GM21529 (cell line): ENCODE measurements around the gene FREM2.

Source experiments
- ATAC-seq: cut with Tn5 transposase; IDR thresholded peaks from one replicate; pipeline ENCODE4 v1.9.1; 2021; ENCODE audit not compliant: unreplicated experiment

FREM2 gene

DNA sequence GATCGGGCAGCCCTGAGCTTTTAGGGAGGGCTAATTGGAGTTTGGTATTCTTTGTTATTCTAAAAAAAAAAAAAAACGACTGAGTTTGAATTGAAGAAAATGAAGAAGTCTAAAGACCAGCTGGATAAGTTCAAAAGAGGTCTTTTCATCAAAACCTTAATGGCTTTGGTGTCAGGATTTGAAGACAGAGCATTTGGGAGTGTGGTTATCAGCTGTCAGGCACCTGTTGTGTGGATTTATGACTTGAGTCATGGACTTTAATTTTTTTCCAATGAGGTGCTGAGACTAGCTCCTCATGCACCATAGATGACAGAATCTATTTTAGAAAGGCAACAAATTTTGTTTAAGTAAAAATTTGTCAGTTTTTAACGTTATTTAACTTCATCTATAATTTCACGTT, 72.5 kb downstream of the FREM2 start:
- no peak for ATAC-seq

- no peak for ATAC-seq
Measured at GRCh38 chr13:38763446-38764381, 76.8 kb downstream of the FREM2 start.

DNA sequence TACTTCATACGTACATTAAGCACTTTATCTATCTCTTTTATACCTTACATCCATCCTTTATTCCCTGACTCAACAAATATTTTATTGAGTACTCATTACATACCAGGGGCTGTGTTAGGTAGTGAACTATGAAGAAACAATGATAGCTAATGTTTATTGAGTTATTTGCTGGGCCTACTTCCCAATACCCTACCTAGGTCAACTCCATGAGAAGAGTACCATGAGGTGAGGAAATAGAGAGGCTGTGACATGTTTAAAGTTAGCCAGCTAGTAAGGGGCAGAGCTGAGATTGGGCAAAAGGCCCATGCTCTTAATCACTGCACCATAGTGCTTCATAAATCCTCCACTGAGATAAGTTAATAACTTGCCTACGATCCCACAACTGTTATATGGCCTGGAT, 79.9 kb downstream of the FREM2 start:
- ATAC-seq, result no peak

DNA sequence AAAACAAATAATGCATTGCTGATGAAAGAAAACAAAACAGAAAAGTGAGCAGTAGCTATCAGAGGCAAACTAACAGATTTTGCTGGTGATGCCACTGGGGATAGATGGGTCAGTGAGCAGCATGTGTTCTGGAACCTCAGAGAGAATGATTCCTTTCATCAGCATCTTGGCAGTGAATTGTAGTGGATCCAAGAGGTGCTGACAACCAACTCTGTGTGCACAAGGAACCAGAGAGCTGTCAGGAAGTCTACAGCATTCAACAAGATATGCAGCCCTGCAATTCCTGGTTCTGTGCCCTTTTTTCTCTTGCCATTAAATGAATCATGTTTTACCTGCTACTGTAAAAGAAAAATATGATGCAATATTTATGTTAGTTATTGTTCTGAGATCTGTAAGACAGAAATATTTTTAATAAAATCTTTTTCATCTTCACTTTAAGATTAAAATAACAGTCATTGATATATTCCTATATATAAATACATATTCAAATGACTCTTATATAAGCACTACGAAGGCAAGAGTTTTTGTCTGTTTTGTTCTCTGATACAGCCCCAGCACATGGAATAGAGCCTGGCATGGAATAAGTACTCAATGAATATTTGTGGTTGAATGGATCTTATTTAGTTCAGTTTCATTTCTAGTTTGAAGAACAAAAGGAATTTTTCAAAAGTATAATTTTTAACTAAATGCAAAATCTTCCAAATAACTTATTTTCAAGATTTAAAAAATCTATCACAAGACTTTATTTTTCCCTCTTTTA, 80.8 kb downstream of the FREM2 start:
- ATAC-seq, result no peak

DNA sequence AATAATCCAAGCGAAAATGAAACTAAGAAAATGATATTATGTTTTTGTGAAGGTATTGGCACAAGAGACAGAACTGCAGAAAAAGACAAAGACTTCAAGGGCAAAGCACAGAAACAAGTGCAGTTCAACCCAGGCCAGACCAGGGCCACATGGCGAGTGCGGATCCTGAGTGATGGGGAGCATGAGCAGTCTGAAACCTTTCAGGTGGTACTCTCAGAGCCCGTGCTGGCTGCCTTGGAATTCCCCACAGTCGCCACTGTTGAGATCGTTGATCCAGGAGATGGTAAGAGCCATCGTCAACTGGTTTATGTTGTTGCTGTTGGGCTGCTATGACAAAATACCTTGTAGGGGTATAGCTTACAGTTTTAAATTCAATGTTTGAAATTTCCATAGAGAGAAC, 82.6 kb downstream of the FREM2 start:
- no peak for ATAC-seq

DNA sequence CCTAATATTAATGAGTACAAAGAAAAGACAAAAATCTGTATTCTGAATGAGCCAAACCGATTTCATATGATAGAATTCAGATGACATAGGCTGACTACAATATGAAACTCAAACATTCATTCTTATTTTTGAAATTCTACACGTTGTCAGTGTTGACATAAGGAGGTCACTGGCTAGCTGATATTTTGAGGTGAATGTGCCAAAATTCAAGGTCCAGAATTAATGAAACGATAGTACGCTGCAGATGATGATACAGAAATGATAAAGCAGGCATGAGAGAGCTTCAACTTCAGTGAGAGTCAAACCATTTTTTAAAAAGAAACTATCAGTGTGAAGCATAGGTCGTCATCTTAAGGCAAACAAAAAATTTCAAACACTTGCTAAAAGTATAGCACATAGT, 88.2 kb downstream of the FREM2 start:
- ATAC-seq, result no peak

GRCh38 chr13:38777347-38778119, 90.7 kb downstream of the FREM2 start:
- ATAC-seq, result no peak

- no peak for ATAC-seq
Measured at GRCh38 chr13:38781539-38781938, 94.7 kb downstream of the FREM2 start.

DNA sequence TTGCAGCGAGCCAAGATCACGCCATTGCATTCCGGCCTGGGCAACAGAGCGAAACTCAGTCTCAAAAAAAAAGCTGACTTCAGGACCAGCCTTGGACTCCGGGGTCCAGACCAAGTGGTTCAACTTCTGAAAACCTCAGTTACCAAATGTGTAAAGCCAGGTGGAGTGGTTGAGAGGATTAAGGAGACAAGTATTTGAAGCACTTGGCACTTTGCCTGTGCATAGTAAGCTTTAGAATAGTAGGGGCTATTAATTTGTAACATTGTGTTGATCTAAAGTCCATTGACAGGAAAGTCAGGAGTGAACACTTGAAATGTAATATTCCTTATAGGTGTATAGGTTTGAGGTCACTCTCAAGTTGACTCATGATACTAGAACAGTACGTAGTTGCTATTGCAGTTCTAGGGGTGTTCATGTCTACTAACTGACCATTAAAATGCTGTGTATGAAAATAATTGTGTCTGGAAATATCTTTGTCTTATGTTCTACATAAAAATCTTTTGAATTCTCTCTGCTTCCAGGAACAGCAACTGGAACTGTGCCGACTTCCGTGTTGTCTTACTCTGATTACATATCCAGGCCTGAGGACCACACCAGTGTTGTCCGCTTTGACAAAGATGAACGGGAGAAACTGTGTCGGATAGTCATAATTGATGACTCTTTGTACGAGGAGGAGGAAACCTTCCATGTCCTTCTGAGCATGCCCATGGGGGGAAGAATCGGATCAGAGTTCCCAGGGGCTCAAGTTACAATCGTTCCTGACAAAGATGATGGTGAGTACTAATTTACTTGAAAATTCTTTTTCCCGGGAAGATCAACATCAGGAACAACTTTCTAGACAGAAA, 97.4 kb downstream of the FREM2 start:
- ATAC-seq, result no peak

- no peak for ATAC-seq
Measured at GRCh38 chr13:38785042-38785441, 98.2 kb downstream of the FREM2 start.

GRCh38 chr13:38785490-38785889, 98.6 kb downstream of the FREM2 start:
- ATAC-seq, result no peak

DNA sequence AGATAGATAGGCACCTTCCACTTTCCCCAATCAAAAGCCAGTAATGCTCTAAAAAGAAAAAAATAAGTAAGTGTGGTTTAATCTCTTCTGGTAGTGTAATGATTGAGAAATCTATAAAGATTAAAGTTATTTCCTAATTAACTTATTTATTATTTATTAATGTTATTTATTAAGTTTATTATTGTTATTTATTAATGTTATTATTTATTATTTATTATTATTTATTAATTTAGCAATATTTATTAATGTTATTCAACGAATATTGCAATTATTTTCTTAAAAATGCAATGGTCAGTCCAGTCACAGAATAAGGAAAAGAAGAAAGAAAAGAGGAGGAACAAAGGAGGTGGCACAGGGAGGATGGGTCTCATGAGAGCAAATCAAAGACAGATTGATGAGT, 100.7 kb downstream of the FREM2 start:
- no peak for ATAC-seq

DNA sequence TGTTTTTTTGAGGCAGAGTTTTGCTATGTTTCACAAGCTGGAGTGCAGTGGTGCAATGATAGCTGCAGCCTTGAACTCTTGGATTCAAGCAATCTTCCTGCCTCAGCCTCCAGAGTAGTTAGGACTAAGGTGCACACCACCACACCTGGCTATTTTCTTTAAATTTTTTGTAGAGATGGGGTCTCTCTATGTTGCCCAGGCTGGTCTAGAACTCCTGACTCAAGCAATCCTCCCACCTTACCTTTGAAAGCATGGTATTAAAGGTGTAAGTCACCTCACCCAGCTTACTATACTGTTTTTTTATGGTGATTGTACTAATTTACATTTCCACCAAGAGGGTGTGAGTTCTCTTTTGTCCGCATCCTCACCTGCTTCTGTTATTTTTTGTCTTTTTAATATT, 110.0 kb downstream of the FREM2 start:
- no peak for ATAC-seq

DNA sequence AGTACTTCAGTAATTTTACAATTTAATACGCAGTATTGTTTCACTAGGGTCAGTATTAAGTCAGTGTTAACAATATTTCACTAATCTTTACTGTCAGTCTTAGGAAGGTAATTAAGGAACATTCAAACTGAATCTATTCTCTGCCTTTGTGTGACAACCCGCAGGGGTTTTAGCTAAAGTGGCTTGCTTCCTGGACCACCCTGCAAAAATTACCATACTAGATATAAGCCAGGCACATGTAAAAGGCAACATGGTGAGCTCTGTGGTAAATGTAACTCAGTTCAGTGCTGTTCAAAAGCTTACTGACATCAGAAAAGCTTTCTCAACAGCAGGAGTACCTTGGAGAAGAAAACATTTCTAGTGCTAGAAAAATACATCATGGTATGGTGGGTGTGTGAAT, 116.7 kb downstream of the FREM2 start:
- no peak for ATAC-seq

DNA sequence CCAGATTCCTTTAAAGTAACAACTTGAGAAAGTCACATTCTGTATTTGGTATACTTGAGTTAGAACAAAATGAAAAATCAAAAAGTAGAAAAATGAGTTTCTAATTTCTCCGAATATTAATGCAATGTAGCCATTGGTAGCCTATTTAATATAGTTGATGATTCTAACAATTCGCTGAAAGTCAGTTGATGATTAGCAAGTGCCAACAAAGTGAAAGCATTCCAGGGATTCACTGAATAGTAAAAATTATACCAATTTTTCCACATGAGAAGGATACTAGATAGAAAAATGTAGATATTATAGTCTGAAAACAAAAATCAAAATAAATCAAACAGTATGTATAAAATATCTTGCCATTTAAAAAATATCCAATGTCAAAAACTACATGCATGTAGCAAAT, 117.2 kb downstream of the FREM2 start:
- no peak for ATAC-seq

- ATAC-seq, result no peak
Measured at GRCh38 chr13:38804536-38804935, 117.7 kb downstream of the FREM2 start.

DNA sequence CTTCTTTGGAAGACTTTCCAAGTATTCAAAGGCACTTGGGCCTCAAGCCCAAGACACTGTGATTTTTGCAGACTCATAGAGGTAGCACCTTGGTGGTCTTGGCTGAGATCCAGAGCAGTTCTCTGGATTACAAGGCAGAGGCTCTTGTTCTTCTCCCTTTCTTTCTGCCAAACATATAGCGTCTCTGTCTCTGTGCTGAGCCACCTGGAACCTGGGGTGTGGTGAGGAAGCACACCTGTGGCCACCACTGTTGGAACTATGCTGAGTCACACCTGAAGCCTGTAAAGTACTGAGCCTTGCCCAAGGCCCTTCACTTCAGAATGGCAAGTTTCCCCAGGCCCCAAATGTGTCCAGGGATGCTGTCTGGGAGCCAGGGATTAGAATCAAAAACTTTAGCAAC, 127.5 kb downstream of the FREM2 start:
- ATAC-seq, result no peak

DNA sequence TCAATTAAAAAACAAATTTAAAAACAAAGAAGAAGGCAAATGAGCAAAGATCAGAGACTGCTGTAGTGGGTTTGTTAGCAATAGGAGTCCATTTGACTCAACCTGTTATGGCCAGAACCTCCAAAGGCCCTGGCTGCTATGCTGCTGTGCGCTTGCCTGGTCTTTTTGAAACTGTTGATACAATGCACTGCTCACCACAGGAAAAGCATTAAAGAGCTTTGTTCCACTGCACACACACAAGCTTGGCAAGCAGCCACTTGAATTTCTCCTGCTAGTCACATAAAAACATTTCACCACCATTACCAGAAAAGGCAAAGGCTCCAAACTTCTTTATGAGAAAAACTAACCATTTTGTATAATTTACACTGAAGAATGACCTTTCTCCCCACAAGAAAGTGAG, 132.2 kb downstream of the FREM2 start:
- ATAC-seq, result no peak

GRCh38 chr13:38819596-38819995, 132.7 kb downstream of the FREM2 start:
- ATAC-seq, result no peak

GRCh38 chr13:38821770-38822551, 135.1 kb downstream of the FREM2 start:
- no peak for ATAC-seq
